PFSK-1 (cell line): ENCODE data around the gene LTBP2. TPM values are rescaled to one million over a fixed set of nuclear protein-coding genes. Genes with fewer than 3 reads are reported as not detected.

ENCODE experiments used
- FOXP2 ChIP-seq: optimal IDR thresholded peaks from 2 replicates; pipeline ENCODE3; 2011; ENCODE audit warnings: borderline replicate concordance, control low read depth, inconsistent platforms; ENCODE audit not compliant: insufficient read depth; ENCODE audit errors: extremely low read length, extremely low read depth
- POLR2AphosphoS5 ChIP-seq: IDR thresholded peaks from 2 replicates; pipeline ENCODE4 v1.6.1; 2012; ENCODE audit warnings: low read depth, mild to moderate bottlenecking, control low read depth, low read length, moderate library complexity
- SIN3A ChIP-seq: IDR thresholded peaks from 2 replicates; pipeline ENCODE4 v1.6.1; 2012; ENCODE audit warnings: mild to moderate bottlenecking, low read length, moderate library complexity, borderline replicate concordance; ENCODE audit not compliant: insufficient read depth
- TAF1 ChIP-seq: IDR thresholded peaks from 2 replicates; pipeline ENCODE4 v1.6.1; 2012; ENCODE audit warnings: low read length, control low read depth, borderline replicate concordance; ENCODE audit not compliant: insufficient read depth
- polyA plus RNA-seq: library from polyadenylated mRNA; unstranded; fragments of >200 nt; gene quantifications from one replicate; pipeline ENCODE4 v1.2.1, GENCODE V29; 2012; ENCODE audit warnings: low read depth, missing spikeins; ENCODE audit not compliant: insufficient read length
- TF ChIP-seq, protein P1 (sequence below), 2 experiments: IDR thresholded peaks; 2 replicates each; pipeline versions ENCODE4 v1.6.1 to v1.8.0; 2011 to 2012; ENCODE audit warnings: low read depth in 2 of 2, low read length in 2 of 2, control low read depth in 1 of 2, inconsistent platforms in 1 of 2, mild to moderate bottlenecking in 1 of 2, moderate library complexity in 1 of 2; ENCODE audit not compliant: insufficient read depth in 1 of 2

Gene LTBP2
- polyA plus RNA-seq, result 6.1 TPM

DNA sequence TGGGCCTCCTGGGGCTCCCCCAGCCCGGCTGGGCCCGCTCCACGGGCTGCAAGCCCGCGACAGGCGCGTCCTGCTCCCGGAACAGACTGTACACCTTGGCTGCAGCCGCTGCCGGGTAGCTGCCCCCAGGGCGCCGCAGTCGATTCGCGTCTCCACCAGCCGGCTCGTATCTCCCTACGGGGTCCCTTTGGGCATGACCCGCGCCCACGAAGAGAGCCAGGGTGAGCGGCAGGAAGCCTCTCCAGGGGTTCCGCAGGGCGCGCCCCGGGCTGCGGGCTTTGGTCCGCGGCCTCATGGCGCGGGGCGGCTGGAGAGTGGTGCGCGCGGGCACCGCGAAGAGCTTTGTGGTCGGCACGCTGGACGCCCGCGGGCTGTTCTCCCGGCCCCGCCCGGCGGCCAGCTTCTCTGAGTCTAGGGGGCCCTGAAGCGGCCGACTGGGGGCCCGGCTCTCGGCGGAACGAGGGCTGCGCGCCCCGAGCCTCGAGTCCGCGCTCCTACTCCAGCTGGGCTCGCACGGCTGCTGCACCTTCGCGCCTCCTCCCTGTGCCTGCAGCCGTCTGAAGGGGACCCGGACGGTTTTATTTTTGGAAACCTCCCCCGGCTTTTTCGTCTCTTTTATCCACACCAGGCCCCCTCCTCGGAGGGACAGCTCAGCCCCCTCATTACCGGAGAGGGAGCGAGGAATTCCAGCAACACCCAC lies at the start of gene LTBP2:
TSS of gene LTBP2 (minus strand) at position 588 of the 700 bp plus-strand sequence. CDS start at position 295, 293 bp downstream.
- TF ChIP-seq POLR2AphosphoS5 (no peak), SIN3A (no peak), FOXP2 (no peak), TAF1 (no peak)
- TF ChIP-seq, protein P1, sequence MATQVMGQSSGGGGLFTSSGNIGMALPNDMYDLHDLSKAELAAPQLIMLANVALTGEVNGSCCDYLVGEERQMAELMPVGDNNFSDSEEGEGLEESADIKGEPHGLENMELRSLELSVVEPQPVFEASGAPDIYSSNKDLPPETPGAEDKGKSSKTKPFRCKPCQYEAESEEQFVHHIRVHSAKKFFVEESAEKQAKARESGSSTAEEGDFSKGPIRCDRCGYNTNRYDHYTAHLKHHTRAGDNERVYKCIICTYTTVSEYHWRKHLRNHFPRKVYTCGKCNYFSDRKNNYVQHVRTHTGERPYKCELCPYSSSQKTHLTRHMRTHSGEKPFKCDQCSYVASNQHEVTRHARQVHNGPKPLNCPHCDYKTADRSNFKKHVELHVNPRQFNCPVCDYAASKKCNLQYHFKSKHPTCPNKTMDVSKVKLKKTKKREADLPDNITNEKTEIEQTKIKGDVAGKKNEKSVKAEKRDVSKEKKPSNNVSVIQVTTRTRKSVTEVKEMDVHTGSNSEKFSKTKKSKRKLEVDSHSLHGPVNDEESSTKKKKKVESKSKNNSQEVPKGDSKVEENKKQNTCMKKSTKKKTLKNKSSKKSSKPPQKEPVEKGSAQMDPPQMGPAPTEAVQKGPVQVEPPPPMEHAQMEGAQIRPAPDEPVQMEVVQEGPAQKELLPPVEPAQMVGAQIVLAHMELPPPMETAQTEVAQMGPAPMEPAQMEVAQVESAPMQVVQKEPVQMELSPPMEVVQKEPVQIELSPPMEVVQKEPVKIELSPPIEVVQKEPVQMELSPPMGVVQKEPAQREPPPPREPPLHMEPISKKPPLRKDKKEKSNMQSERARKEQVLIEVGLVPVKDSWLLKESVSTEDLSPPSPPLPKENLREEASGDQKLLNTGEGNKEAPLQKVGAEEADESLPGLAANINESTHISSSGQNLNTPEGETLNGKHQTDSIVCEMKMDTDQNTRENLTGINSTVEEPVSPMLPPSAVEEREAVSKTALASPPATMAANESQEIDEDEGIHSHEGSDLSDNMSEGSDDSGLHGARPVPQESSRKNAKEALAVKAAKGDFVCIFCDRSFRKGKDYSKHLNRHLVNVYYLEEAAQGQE (IDR thresholded peaks at IDR 0.05; ENCODE audit: insufficient read depth in 1 of 2, low read depth in 2 of 2, low read length in 2 of 2), result no peak

DNA sequence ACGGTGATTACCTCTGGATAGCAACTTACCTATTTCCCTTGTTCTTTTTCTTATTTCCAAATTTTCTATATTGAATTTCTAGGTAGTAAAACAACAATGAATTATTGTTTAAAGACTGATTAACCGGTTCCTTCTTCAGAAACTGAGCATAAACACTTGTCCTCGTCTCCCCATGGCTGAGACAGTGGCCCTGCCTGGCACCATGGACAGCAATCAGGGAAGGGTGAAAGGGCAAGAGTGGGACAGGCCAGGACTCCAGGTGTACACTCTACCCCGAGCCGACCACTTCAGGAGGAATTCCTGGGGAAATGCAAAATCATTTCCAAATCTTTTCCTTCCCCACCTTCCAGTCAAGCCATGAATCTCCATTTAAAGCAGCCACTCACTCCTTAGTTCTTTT lies 48.8 kb upstream of the LTBP2 start:
- TF ChIP-seq, protein P1 (IDR thresholded peaks at IDR 0.05; ENCODE audit: insufficient read depth in 1 of 2, low read depth in 2 of 2, low read length in 2 of 2), result peak; percentile 51 to 83; a peak in 3 of 4 replicates
- TF ChIP-seq TAF1, result no peak

DNA sequence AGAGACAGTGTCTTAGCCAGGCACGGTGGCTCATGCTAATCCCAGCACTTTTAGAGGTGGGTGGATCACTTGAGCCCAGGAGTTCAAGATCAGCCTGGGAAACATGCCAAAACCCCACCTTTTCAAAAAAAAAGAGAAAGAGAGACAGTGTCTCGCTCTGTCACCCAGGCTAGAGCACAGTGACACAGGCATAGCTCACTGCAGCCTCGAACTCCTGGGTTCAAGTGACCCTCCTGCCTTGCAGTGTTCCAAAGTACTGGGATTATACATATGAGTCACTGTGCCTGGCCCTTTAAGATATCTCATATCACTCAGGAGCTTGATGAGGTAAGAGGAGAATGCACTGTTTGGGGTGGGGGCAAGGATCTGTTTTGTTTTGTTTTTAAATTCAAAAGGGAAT lies 48.1 kb upstream of the LTBP2 start:
- TF ChIP-seq POLR2AphosphoS5, result no peak
- no peak for TF ChIP-seq TAF1
- TF ChIP-seq SIN3A, result no peak
- TF ChIP-seq, protein P1 (IDR thresholded peaks at IDR 0.05; ENCODE audit: insufficient read depth in 1 of 2, low read depth in 2 of 2, low read length in 2 of 2), result no peak
- TF ChIP-seq FOXP2, result no peak

DNA sequence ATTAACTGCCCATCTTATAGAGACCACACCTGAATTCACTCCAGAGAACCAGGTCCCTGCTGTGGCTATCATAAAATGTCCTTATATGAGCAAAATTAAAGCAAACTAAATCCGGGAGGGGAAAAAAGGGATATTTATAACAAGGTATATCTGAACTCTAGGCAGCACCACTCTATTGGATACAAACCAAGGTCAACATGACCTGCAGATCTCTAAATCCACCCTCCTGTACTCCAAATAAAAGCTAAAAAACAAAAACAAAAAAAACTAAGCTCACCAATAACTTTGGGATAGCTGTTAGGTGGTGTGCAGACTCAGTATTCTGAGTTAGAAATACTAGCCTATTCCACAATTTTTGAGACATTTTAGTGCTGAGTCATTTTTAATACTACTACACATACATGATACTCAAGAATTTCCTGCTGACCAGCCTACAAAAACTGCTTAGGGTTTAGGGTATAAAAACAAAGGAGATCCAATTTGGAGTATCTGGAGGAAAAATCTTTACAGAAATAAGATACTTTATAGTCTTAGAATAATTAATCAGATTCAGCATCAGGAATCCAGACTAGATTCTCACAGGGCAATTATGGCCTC lies 46.6 kb upstream of the LTBP2 start:
- TF ChIP-seq TAF1 (no peak), FOXP2 (no peak), SIN3A (no peak), POLR2AphosphoS5 (no peak)
- TF ChIP-seq, protein P1 (IDR thresholded peaks at IDR 0.05; ENCODE audit: insufficient read depth in 1 of 2, low read depth in 2 of 2, low read length in 2 of 2), result no peak
